ENCODE results near the gene RTP1.

RTP1 gene

DNA sequence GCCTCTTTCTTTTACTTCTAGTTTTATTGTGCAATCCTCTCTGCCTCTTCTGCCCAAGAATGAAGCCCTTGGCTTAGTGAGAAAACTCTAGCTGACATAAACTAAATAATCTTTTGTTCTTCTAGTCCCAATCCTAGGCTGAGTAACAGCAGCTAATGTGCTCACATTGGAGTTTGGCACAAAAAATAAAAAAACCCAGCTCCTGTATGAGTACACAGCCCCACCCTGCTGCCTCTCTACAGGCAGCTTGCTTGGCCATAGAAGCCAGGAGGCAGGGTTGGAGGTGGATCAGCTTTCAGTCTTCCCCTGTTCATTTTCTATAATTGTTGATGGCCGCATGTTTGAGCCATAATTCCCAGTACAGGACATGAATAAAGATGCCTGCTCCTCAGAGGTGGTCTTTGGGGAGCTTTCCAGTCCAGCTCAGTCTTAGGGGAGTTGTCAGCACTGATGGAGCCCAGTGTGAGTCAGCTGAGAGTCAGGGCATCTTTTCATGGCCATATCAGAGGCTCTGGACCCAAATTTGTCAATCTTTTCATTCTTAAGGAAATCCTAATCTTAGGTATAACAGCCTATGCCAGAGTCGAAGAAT is 46.7 kb downstream of the RTP1 start:
- DNase-seq = no peak

DNA sequence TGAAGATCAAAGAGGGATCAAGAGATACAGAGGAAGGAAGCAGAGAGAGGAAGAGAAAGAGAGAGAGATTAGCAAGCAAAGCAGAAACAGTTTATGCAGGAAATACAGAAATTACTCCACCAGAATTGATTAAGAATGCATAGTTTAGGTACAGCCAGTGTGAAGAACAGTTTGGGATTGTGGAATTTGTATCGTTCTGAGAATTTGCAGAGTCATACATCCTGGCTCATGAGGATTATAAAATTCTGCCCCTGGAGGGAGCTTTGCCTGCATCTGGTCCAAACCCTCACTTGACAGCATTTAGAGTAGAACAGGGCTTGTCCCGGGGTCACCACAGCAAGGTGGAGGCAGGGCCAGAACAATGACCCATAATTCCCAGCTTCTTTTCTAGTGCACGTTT is 50.1 kb downstream of the RTP1 start:
- DNase-seq = no peak
